ENCODE data around the gene IGFN1.
"Not testable (repeated sequence)": the region's sequence is repeated elsewhere in the genome, so short reads cannot be mapped to it uniquely, and the experiment has no call there.

The IGFN1 gene

DNA sequence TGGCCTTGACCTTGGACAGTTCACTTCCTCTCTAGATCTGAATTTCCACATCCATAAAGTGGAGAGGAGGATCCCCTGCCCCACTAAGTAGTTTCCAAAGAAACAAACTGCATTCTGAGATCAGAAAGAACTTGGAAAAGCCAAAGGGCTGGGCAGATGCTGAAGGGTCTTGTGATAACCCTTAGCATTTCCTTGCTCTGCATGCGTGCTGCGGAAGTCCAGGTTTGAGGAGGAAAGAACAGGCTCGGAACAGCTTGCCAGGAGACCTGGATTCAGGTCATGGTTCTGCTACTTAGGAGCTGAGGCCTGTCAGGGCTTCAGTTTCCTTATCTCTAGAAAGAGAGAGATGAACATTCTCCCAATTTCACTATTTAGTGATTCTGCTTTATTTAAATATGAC, 27.2 kb downstream of the IGFN1 start:
- no peak for DNase-seq (ENCODE audit: low read depth)

DNA sequence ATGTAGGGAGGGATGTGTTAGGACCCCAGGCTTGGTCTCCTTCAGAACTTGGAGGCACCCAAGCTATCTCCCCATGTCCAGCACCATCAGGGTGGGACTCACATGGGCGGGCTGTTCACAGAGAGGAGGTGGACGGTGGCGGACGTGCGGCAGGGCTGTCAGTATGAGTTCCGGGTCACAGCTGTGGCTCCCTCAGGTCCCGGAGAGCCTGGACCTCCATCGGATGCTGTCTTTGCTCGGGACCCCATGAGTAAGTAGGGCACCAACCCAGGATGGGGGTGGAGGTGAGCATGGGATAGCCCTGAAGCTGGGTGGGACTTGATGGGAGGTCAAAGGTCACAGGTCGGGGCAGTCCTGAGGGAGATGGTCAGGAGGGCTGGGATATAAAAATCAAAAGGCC, 27.8 kb downstream of the IGFN1 start:
- DNase-seq (ENCODE audit: low read depth), result no peak

DNA sequence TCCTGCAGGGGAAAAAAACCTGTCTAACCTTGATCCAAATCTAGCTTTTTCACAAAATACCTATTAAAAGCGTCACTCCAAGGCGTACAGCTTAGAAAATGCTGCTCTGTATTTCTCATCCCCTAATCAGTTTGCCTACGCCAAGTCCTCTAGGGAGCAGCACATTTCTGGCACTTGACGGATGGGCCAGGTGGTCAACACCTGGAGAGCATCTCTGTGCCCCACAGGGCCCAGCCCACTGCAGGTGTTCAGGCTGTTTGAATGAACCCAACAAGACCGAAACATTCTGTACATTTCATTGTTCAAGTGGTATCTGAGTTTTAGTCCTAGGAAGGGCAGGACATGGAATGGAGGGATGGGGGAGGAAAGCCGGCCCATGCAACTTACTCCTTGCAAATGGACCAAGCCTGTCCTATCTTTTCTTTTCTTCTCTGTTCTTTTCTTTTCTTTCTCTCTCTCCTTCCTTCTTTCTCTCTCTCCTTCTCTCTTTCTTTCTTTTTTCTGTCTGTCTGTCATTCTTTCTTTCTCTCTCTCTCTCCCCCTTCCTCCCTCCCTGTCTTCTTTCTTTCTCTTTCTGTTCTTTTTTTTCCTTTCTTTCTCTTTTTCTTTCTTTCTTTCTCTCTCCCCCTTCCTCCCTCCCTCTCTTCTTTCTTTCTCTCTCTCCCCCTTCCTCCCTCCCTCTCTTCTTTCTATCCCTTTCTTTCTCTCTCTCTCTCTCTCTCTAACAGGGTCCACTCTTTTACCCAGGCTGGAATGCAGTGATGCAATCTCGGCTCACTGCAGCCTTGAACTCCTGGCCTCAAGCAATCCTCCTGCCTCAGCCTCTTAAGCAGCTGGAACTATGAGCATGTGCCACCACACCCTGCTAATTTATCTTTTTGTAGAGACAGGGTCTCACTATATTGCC, 29.1 kb downstream of the IGFN1 start:
- DNase-seq (ENCODE audit: low read depth), result no peak

DNA sequence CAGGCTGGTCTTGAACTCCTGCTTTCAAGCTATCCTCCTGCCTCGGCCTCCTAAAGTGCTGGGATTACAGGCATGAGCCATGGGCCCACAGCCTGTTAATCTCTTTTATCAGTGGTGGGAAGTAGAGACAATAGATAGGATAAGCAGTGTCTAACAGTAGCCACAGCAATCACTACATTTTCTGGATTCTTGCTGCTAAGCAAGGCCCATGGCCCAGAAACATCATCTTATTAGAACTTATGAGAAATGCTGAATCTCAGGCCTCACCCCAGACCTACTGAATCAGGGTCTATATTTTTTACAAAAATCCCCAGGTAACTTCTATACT, 29.7 kb downstream of the IGFN1 start:
- no peak for DNase-seq (ENCODE audit: low read depth)

DNA sequence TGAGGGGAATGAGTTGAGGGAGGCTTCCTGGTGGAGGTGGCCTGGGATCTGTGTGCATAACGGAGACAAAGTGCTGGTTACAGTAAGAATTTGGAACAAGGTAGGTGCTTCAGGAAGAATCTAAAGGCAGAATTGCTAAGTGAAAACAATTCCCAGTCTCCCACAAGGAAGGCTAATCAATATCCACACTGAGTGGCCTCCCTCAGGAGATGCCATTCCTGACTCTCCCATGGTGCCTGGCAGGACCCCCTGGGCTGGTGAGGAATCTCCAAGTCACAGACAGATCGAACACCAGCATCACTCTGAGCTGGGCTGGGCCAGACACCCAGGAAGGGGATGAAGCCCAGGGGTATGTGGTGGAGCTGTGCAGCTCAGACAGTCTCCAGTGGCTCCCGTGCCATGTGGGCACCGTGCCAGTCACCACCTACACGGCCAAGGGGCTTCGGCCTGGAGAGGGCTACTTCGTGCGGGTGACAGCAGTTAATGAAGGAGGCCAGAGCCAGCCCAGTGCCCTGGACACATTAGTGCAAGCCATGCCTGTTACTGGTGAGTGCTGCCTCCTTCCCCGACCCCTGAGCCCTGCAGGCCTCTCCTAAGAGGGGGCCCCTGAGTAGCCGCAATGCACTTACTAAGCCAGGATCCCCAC, 30.7 kb downstream of the IGFN1 start:
- DNase-seq (ENCODE audit: low read depth), result no peak

DNA sequence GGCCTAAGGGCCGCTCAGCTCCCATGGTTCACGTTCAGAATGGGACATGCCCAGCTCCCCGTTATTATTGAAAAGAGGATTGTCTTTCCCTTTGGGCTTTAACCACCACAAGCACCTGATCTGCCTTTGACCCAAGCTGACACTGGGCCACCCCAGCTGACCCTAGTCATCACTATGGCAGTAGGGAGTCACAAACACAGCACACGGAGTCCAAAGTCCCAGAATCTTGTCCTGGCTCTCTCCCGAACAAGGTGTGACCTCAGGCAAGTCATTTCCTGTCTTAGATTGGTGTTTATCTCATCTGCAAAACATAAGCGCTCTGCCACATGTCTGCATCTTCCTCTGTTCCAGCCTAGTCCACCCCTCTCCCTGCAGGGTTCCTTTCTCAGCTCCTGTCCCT, 31.5 kb downstream of the IGFN1 start:
- no peak for DNase-seq (ENCODE audit: low read depth)

DNA sequence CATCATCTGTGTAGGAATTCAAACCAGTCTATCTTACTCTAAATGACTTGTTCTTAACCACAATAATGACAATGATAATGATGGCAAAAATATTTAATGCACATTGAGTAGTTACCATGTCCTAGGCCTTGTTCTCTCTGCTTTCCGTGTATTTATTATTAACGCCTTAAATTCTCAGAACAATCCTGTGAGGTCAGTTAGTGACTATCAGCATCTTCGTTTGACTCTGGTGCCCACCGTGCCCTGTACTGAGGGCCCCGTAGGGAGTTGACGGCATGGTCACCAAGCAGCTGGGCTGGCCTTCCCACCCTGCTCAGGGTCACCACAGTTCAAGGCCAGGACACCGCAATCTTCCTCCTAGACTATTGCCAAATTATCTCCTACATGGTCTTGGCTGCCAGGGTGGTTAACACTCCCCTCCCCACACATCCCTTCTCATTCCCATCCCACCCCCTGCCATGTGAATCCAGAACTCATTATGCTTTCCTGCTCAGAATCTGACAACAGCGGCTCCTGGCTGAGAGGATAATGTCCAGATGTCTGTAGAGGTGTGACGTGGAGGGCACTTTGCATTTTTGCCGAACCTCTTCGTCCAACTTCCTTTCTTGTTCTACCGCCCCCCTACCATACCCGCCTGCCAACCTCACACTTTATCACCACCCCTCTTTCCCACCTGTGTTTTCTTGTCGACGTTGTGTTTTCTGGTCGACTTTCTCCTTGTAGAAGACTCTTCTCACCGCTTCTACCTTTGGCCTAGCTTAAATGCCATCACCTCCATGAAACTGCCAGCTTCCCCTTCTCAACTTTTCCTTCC, 33.4 kb downstream of the IGFN1 start:
- no peak for DNase-seq (ENCODE audit: low read depth)

DNA sequence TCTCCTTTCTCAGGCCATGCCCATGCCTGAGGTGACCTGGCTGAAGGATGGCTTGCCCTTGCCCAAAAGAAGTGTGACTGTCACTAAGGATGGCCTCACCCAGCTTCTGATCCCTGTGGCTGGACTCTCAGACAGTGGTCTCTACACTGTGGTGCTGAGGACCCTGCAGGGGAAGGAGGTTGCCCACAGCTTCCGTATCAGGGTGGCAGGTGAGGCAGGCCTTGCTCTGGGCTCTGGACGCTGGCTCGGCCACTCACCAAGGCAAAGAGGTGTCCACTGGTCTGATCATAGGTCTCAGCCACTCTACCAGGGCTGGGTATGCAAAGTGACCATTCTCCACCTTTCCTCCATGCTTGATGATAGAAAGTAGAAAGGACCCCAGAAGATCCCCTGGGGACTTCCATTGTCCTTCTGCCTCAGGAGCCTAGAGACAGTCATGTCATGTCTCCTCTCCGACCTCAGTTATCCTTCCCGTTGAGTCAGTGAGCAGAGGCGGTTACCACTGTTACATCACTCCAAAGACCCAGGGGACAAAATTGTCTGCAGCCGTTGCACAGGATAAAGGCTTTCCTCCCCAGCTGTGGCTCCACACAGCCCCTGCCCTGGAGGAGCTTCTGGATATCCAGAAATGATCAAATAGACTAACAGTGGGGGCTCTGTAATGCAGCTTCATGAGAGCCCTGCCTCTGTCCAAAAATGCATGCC, 34.2 kb downstream of the IGFN1 start:
- no peak for DNase-seq (ENCODE audit: low read depth)

DNA sequence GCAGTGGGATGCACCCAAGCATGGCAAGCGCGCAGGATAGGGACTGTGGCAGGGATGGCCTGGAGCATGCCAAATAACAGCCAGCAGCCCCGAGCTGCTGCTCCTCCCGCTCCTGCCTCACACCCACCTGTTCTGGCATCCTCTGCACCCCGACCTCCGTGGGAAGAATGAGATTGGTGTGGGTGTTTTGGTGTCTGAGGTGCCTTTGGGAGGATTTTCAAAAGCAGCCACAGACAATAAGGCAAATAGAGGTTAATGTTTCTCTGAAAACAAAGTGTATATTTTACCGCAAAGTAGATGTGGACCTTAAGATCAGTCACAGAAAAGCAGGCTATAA, 35.5 kb downstream of the IGFN1 start:
- DNase-seq (ENCODE audit: low read depth), result no peak

DNA sequence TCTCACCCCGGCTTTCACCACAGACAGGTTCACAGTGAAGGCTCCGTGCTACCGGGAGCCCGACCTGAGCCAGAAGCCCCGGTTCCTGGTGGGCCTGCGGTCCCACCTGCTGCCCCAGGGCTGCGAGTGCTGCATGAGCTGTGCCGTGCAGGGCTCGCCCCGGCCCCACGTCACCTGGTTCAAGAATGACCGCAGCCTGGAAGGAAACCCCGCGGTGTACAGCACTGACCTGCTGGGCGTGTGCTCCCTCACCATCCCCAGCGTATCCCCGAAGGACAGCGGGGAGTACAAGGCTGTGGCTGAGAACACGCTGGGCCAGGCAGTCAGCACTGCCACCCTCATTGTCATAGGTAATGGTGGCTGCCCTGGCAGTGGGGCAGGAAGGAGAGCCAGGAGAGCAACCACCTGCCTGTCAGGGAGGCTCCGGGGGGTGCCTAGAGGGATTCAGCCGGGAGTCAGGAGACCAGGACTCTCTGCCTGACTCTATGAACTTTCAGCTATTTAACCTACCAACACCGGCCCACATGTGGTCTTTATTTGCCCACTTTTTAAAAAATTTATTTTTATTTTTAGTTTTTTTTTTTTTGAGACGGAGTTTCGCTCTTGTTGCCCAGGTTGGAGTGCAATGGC, 36.4 kb downstream of the IGFN1 start:
- DNase-seq (ENCODE audit: low read depth), result no peak

DNA sequence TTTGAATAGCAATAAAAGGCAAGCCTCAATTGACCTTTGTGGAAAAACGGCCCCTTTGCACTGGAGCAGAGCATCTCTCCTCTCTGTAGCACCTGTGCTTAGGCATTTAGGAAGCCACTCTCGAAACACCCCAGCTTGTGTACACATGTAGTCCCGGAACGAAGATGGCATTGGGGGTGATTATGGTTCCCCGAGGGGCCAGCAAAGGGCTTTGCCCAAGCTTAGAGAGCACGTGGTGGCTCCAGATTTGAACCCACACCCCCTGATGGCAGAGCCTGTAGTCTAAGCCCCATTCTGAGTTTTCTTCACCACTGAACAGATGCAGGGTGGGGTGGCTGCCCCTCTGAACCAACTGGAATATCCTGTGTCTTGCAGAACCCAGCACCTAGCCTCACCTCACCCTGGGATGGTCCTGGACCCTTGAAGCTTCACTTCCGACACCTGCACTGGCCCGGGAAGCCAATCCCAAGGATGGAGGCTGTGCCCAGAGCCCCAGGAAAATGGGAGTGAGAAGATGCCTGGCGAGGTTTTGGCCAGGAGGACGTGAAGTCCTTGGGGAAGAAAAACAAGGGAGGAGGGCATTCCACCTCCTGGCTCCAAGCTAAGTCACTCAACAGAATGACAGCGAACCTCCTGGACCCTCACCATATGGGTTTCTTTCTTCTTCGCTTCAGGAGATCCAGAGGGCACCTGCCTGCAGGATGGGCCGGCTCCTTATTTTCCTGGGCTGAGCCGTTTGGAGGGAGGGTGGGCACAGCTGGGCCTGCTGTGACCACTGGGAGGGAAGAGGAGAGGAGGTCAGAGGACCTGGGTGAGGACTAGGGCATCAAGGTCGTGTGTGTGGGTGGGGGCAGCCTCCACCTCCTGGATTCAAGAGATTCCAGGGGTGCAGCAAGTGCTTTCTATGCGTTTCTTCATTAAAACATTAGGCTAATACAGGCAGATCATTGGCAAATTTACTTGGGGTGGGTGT, 37.7 kb downstream of the IGFN1 start:
- no peak for DNase-seq (ENCODE audit: low read depth)

DNA sequence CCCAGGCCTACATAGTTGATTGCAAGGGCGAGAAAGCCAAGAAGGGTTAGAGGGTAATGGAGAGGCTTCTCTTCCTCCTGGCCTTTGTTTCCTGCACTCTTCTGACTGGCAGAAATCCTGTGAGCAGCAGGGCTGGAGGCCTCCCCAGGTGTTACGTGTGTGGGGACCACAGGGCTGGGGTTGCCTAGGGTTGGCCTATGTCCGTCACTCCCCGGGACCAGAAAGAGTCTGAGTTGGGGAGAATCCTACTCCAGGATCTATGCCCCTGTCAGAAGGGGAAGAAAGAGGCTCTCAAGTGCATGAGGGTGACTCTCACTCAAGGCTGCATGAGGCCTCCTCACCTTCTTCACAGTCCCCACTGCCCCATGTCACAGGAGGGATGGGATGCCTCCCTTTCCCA, 38.5 kb downstream of the IGFN1 start:
- no peak for DNase-seq (ENCODE audit: low read depth)

DNA sequence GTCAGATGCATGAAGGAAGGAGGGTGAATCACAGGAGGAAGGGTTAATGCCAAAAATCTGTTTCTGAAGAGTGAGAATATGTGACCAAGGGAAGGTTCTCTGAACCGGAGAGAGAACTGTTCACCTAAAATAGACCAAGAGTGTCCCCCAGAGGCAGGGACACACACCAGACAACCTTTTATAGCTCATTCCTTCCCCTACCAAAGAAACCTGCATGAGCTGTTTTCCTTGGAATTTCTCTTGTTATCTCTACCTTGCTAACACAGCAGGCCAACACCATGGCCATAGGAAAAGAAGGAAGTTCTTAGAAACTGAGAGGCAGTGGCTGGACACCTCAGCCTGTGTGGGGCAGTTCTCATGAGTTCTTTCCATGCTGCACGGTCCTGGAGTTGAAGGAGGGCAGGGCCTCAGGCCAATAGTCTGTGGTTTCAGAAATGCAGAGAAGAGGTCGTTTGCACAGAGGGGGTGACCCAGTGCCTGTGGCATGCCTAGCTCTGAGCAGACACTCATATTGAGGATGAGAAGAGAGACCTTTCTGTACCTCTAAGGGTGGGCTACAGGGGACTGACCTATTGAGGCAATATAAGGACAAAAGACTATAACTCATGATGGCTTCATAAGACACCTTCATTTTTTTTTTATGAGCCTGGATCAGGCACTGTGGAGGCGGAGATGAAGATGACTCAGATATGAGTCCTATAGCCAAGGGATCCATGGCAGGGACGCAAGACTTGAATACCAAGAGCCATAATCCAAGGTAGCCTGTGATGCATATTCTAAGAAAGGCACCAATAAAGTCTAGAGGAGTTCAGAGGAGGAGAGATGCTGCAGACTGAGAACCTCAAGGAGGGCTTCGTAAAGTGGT, 39.4 kb downstream of the IGFN1 start:
- no peak for DNase-seq (ENCODE audit: low read depth)

DNA sequence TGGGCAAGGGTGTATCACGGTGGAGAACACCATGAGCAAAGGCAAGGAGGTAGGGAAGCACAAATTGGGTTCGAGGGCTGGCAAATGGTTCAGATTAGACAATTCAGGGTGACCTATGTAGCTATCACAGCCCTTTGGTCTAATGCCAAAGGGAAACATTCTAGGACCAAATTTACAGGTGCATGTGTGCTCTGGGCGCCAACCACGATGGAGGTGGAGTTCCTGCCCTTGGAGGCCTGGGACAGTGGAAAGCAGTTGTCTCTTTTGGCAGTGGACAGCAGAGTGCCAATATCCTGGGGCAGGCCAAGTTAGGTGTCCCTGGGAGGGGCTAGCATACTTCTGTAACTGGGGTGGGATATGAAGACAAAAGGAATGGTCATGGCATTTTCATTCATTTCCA, 40.1 kb downstream of the IGFN1 start:
- DNase-seq (ENCODE audit: low read depth), result no peak

DNA sequence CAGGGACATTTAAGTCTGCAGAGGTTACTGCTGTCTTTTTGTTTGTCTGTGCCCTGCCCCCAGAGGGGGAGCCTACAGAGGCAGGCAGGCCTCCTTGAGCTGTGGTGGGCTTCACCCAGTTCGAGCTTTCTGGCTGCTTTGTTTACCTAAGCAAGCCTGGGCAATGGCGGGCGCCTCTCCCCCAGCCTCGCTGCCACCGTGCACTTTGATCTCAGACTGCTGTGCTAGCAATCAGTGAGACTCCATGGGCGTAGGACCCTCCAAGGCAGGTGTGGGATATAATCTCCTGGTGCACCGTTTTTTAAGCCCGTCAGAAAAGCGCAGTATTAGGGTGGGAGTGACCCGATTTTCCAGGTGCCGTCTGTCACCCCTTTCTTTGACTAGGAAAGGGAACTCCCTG, 49.0 kb downstream of the IGFN1 start:
- DNase-seq (ENCODE audit: low read depth), result not testable (repeated sequence)

DNA sequence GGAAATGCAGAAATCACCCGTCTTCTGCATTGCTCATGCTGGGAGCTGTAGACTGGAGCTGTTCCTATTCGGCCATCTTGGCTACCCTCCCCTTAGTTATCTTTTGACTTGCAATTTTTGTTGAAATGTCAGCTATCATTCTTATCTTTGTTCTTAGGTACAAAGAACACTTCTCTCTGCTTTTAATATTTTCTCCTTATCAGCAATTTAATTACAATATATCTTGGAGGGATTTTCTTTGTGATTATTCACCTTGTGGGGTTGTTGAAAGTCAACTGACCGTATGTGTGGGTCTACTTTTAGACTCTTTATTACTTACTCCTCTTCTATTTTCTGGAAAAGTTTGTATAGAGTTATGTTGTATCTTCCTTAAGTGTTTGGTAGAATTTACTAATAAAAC, 49.5 kb downstream of the IGFN1 start:
- no peak for DNase-seq (ENCODE audit: low read depth)

DNA sequence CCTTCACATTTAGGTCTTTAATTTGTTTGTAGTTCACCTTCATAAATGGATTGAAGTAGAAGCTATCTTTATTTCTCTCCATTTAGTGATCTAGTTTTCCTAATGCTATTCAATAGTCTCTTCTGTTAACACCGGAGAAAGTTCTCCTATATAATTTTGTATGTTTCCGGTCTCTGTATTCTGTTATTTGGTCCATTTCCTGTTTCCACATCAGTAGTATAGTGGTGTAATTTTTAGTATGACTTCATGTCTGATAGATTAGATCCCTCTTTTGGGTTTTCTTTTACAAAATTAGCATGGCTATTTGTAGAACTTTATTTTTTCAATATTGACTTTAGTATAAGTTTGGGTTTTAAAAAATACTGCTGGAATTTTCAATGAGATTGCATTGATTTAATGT, 51.1 kb downstream of the IGFN1 start:
- no peak for DNase-seq (ENCODE audit: low read depth)

DNA sequence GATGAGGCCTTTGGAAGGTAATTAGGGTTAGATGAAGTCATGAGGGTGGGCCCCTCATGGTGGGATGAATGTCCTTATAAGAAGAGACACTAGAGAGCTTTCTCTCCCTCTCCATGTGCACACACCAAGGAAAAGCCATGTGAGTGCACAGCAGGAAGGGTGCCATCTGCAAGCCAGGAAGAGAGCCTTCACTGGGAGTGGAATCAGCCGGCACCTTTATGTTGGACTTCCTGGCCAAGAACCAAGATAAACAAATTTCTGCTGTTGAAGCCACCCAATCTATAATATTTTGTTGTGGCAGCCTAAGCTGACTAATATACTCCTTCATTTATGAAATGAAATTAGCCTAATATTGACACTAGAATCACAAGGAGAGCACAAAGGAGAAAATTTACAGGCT, 54.5 kb downstream of the IGFN1 start:
- no peak for DNase-seq (ENCODE audit: low read depth)

DNA sequence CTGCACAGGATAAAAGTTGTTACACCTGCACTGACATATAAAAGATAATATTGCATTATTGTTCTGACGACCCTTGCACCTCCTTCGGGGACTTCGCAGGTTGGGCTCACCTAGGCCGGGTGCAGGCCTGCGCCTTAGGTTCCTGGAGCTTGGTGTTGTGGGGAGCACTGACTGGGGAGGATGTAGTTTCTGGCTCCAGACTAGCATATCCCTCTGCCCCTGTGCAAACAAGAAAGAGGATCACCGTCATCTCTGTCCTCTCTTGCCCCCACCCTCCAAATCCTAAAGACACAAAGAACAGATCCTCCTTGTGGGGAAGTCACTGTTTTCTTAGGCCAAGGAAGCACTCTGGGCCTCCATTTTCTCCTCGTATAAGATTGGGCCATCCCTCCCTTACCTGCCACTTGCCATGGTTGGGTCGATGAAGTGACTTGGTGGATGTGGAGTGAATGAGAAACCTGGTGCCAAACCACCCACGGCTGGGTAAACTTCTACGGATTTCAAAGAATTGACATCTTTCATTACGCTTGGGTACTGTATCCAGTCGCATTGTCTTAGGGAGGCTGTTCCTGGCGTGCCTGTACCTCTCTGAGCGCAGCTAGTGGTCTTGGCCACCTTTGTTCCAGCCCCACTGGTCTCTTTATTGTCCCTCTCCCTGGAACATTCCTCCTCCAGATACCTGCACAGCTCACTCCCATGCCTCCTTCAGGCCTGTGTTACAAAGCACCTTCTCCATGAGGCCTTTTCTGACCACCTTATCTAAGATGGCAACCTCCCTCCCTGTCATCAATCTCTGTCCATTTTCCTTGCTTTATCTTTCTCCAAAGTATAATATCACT, 58.3 kb downstream of the IGFN1 start:
- no peak for DNase-seq (ENCODE audit: low read depth)

Data from stimulated activated CD8-positive, alpha-beta memory T cell treated with anti-CD3 and anti-CD28 coated beads, Interleukin-15, amount 100 ng/mL, for 1 hour (primary cell).